Right renal cortex interstitium (tissue), 3 donors: Measurements from ENCODE around the gene PPP1R14C. TPM values are rescaled to one million over a fixed set of nuclear protein-coding genes. Genes with fewer than 3 reads are reported as not detected.

Experiments used
- DNase-seq, 3 donors: peaks; one replicate each; pipeline ENCODE4 v3.0.0-alpha.2; 2013; ENCODE audit warnings: low read depth in 3 of 3, low spot score in 2 of 3
- polyA plus RNA-seq, 3 donors: library from polyadenylated mRNA; unstranded; fragments of 120-200 nt; gene quantifications; one replicate each; pipeline ENCODE4 v1.2.1, GENCODE V29; 2013; ENCODE audit not compliant: insufficient read length in 3 of 3

The PPP1R14C gene
- polyA plus RNA-seq, 3 donors = 23.3 to 25.1 (median 24.7) TPM

DNA sequence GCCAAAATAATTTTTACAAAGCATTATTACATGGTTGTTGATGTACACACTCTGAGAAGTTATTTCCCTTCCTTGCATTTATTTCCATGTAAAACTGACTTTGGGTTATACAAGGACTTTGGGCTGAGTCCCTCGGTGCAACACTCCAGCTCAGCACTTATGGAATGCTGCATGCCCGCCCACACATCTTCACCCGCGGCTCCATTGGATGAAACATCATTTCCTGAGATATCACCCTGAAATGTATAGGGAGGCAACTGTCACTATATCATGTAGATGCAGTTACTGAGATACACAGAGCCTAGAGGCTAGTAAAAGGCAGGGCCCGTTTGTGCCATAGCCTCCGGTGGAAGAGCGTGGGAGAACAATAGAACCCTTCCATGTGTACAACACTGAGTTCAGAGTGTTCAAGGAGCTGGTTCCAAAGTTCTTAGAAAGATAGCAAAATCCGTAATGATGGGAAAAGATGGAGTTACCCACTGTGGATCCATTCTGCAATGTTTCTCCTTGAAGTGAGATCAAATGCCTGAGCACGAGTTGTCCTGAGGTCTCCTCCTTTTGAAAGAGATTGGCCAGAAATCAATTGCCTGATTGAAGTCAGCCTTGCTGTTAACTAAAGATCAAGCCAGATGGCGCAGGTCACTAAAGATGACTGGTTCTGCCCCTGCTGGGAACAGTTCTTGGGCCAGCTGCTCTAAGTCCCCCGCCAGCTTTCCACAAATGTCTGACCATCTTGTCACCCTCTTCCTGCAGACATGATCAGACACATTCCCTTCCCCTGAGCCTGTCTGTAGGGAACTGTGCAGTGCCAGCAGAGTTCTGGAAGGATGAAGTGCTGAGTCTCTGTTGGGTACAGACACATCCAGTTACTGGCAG lies 125.1 kb downstream of the PPP1R14C start:
- DNase-seq = no peak

DNA sequence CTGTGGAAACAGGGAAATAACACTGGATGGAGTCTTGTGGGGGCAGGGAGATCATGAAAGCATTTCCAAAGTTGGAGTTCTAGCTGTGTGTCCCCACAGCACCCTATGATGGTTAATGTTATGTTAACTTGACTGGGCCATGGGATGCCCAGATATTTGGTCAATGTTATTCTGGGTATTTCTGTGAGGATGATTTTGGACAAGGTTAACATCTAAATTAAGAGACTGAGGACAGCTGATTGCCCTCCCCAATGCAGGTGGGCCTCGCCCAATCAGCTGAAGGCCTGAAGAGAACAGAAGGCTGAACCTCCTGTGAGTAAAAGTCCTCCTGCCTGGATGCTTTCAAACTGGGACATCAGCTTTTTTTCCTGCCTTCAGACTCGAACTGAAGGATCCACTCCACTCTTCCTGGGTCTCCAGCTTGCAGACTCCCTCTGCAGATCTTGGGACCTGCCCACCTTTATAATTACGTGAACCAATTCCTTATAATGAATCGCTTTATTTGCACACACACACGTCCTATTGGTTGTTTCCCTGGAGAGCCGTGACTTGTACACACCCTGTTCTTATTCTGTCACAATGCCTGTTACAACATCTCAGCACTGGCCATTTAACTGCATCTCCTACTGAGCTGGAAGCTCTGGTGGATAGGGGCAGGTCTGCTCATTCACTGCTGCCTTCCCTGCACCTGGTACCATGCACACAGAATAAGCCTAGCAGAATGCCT lies 126.4 kb downstream of the PPP1R14C start:
- no peak for DNase-seq

DNA sequence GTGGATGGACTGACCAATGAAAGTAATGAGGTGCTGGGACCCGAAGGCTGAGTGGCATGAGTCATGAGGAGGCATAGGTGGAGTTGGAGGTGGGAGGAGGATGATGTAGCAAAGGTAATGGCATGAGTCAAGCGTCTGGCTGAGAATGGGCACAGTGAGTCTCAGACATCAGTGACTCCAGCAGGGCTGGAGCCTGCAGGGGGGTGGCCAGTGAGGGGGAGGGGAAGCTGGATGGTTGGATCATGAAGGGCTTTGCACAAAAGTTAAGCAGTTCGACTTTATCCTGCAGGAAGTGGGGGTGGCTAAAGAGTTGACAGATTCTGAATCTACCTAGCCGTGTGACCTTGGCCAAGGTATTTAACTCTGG lies 127.0 kb downstream of the PPP1R14C start:
- DNase-seq = no peak

DNA sequence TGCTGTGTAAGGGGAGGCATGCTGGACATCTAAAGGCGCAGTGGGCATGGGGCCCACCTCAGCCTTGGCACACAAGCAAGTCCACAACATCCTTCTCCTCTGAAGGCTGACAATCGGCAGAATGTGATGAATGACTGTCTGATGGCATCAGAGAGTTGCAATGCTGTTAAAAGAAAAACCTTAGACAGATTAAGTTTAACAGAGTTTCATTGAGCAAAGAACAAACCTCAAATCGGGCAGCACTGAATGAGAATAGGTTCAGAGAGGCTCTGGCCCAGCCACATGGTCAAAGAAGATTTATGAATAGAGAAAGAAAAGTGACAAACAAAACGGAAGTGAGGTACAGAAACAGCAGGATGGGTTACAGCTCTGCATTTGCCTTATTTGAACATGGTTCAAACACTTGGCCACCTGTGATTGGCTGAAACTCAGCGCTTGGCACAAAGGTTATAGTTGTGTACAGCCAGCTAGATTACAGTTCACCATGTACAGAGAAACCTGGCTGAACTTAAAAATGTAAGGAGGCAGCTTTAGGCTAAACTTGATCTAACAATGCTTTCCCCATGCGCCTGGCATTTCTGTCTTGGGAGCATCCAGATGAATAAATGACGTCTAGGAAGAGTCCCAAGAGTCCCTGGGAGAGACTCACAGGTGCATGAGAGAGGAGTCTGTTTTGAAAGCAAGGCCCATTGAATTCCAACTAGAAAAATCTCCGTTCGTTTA lies 127.6 kb downstream of the PPP1R14C start:
- DNase-seq = no peak

DNA sequence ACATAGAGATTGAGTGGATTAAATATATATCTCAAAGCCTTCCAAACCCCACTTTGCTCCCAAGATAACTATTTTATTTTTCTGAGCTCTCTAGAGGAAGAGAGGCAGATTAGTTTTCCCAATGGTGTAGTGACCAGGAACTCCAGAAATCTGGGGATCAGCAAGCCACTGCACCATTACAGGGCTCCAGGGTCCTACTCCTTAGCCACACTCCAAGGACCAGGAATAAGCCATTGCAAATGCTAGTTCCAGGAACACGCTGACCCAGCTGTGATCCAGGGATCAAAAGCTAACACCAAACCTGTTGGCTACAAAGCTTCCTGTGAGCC lies 128.3 kb downstream of the PPP1R14C start:
- DNase-seq = no peak

DNA sequence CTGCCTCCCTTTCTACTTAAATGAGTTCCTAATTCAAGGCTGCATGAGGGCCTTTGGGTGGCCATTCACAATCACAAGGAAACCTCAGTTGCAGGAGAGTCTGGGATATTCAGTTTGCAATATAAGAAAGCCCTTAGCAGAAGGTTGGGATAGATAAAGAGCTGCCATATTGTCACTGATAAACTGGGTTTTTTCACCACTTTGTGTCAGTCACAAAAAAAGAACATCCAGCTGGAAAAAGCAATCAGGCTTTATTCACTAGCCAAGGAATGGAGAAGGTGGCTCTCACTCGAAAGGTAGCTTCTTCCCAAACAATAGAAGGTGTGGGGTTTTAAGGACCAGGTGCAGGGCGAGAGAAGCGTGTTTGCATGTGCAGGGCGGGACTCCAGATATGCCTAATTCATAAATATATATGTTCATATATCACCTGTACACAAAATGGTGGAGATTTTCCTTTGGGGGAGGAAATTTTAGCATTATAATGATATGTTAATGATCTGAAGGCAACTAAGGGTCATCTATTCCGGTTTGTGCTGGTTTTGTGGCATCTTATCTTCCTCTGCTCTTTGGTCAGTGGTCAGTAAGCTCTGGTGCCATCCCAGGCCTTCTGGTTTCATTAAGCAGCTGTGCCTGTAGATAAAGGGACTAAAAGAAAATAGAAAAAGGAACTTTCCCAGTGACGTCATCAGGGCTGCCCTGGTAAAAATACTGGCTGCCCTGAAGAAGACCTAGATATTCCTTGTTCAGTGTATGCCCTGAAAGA lies 128.8 kb downstream of the PPP1R14C start:
- no peak for DNase-seq

DNA sequence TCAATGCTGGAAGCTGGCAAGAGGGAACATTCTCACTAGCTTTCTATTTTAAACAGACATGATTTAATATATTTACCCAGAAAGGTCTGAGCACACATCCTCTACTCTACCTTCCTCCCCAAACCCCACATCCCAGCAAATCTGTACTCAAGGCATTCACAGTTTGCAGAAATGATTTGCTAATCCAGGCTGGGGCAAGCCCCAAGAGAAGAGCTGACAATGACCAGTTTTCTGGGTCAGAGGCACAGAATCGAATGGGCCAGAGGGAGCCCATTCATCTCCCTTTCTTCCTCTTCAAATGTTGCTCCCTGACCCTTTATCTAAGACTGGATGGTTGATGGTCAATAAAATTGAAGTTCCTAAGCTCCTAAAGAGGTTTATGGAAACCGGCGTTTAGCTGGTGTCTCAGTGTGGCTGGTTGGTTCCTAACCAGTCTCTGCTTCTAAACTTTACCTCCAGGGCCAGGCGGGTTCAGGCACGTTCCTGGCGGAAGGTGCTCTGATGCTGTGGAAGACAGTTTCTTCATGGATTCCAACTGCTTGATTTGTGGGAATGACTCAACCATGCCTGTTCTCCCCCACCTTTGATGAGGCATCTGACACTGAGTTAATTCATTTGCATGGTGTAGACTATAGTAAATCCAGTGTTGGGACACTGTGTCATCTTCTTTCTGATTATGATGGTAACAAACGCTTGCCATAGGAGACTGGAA lies 129.6 kb downstream of the PPP1R14C start:
- no peak for DNase-seq

DNA sequence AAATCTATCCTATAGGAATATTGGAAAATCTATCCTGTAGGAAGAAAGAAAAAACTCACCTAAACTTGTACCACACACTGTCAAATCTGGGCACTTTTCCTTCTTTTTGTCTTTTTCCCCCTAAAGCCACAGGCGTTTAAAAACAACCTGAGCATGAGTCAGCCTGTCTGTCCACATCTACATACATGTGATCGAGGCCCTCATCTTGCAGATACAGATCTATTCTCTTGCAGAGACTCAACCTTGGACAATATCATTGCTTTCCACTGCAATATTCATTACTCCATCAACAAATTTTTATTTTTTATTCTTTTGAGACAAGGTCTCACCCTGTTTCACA lies 130.1 kb downstream of the PPP1R14C start:
- DNase-seq = no peak

DNA sequence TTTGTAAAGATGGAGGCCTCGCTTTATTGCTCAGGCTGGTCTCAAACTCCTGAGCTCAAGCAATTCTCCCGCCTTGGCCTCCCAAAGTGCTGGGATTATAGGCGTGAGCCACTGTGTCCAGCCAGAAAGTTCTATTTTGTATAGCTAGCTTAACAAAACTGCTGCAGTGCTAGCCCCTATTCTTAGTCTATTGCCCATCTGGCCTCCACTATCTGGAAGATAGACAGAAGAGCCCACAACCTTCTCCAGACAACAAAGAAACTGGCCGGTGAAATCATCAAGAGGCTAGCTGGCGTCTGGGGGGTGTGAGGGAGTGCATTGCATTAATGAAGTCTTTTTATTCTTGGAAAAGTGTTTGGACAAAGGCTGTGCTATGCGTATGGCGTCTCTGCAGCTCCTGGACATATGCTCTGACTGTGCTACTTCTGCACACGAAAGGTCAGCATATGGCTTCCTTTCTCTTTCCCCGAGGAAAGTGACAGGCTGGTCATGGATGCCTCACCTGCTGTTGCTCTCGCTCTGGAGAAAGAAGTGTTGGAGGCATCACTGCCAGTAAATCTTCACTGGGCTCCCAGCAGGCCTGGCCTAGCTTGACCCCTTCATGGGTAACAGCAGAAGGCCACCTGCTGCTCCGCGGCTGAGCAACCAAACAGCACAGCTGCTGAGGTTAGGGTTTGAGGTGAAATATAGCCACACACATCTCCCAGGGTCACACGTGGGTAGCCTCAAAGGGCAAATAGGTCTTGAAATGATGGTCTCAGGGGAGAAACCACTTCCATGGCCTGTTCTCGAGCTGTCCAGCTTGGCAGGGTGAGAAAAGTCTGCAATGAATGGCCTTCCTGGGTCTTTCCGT lies 130.8 kb downstream of the PPP1R14C start:
- DNase-seq = peak in 1 of 3 donors; percentile 20

DNA sequence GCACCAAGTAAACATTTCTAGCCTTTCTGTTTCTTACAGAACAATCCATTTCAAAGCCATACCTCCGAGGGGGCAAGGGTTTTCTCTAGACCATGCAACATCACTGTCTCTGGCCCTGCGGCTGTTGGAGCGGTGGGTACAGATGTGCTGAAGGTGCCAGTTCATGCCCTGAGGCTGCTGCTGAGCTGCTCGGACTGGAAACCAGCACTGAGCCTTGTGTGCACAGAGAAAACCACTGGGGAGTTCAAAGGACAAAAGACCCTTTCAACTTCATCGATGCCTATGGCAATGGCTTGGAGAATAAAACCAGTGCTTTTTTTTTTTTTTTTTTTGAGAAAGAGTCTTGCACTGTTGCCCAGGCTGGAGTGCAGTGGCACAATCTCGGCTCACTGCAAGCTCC lies 132.6 kb downstream of the PPP1R14C start:
- no peak for DNase-seq

DNA sequence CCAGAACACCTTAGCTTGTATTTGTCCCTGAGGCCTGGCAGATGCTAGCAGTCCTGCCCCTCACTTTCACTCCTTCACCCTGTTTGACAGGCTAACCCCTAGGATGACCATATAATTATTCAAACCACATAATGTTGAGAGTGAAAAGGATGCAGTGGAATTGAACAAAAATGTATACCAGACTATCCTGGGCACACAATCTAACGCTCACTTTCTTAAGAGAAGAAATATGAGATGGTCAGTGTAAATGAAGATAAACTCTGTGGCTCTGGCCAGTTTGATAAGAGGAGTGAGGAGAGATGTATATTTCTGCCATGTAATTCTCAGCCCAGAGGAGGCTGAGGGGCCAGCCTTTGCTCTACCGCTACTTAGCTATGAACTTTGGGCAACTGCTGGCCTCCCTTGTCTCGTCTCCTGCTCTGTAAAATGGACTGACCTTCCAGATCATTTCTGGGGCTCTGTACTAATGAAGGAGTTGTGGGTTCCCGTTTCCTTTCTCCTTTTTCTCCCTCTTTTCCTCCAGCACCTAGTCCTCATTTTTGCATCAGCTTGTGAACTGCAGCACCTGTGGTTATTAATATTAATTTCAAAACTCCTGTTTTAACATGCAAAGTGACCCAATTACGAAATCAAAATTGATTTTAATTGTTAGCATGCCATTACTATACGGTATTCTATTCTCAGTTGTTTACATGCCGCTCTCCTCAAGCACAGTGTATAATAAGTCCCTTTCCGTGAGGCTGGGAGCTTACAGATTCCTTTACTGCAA lies 133.5 kb downstream of the PPP1R14C start:
- DNase-seq = no peak

DNA sequence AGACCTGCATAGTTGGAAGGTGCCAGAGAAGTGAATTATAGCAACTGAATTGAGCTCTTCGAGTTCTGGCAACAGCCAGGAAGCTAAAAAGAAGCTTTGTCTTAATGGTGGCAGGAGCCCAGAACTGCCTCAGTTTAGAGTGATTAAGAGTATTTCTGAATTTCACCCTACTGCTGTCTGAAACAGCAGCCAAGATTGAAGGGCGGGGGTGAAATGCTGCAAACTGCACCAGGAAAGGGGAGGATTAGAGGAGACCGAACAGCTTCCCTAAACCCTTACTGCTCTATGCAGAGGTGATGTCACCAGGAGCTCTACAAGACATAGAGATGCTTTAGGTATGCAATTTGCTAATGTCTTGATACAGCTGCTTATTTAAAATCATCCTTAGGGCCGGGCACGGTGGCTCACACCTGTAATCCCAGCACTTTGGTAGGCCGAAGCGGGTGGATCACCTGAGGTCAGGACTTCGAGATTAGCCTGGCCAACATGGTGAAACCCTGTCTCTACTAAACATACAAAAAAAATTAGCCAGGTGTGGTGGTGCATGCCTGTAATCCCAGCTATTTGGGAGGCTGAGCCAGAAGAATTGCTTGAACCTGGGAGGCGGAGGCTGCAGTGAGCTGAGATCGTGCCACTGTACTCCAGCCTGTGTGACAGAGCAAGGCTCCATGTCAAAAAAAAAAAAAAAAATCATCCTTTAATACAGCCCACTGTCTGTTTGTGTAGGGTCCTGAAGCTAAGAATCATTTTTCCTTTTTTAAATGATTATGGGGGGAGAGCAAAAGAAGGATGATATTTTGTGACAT lies 134.3 kb downstream of the PPP1R14C start:
- DNase-seq = no peak

DNA sequence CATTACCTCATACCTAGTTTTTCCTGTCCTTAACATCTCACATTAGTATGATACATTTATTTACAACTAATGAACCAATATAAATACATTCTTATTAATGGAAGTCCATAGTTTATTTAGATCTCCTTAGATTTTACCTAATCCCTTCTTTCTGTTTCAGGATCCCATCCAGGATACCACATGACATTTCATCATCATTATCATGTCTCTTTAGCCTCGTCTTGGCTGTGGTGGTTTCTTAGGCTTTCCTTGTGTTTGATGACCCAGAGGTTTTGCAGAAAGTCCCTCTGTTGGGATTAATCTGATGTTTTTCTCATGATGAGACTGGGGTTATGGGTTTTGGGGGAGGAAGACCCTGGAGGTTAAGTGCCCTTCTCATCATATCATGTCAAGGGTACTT lies 136.7 kb downstream of the PPP1R14C start:
- DNase-seq = no peak

DNA sequence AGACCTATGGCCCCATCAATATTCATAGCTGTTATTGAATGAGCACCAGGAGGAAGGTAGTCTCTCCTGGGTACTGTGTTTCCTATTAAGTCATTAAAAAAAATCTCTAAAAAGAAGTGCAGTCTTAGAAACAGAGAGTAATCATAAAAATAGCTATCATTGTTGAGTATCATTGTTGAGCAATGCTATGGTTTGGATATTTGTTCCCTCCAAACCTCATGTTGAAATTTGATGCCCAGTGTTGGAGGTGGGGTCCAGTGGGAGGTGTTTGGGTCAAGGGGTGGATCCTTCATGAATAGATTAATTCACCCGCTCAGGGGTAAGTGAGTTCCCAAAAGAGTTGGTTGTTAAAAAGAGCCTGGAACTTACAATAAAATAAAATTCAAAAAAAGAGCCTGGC lies 137.9 kb downstream of the PPP1R14C start:
- no peak for DNase-seq

DNA sequence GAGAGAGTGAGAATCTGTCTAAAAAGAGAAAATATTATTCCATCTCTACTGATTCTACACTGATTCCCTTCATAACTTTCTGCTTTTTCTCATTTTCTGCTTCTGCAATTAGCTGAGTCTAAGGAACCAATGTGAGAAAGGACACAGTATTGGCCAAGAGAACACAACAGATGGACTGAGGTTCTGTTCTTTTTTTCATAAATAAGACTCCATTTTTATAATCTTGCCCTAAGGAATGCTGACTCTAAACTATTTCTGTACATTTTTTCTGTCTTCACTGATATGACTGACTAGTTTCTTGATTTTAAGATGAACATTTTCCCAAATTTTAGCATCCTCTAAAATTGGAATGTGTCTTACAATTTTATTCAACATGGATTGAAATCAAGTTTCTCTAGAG lies 138.9 kb downstream of the PPP1R14C start:
- no peak for DNase-seq

DNA sequence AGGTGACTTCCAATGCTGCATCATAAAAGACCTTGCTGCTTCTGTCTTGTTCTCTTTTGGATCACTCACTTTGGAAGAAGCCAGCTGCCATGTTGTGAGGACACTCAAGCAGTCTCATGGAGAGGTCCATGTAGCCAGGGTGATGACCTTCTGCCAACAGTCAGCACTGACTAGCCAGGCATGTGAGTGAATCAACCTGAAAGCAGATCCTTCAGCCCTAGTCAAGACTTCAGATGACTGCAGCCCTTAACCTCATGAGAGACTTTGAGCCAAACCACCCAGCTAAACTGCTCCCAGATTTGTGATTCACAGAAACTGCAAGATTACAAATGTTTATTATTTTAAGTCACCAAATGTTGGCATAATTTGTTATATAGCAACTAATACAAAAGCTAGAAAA lies 140.0 kb downstream of the PPP1R14C start:
- no peak for DNase-seq

DNA sequence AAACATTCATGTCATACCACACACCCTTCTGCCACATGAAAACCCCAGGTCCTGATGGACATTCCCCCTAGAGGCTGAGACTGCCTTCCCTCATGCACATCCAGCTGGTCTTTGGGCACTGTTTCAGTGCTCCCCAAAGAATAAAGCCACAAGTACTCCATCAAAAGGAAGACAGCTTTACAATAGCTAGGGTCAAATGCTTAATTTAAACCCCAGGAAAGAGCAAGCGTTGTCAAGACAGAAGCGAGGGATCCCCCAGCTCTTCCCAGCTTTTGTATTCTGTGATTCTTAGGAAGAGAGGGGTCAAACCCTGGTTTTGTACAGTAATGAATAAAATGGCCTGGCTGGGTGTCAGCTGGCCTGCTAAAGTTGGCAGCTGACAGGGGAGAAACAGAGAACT lies 143.6 kb downstream of the PPP1R14C start:
- DNase-seq = no peak

DNA sequence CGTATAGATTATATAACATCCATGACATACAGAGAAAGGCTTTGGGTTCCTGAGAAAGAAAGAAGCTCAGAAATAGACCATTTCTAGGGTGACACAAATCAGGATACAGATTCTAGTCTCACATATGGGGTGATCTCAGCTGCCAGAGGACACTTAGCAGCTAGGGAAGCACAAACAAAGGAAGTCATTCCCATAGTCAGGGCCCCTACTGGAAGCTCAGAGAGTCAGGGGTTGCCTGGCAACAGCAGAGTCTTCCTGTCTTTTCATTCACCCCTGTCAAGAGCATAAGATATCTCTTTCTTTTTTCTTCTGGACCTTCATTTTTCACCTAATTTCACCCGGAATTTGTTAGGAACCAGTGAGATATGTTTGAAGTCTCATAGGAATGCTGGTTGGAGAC lies 144.1 kb downstream of the PPP1R14C start:
- no peak for DNase-seq
